ENCODE measurements around the gene SCLT1. TPM values are rescaled to one million over a fixed set of nuclear protein-coding genes. Genes with fewer than 3 reads are reported as not detected.

The SCLT1 gene
- total and polyA plus RNA-seq, 7 experiments from 2014 or later, result 5.9 to 36.4 (median 24.6) TPM

GRCh38 chr4:128978985-128979384 lies 114.4 kb downstream of the SCLT1 start:
- intact Hi-C loops (cut with micrococcal nuclease), result no loop called here
- Mint-ChIP-seq H3K27ac (no peak overlapping the region), H3K4me1 (no peaks in the 10 kb centered on the region), H3K27me3 (no peaks in the 10 kb centered on the region), H3K9me3 (no peaks in the 10 kb centered on the region), H3K4me3 (no peak overlapping the region), H3K36me3 (peaks cover 3 to 18% (median 8%) of the 10 kb centered on the region in 5 donors)
- Histone ChIP-seq H3K36me3 (ENCODE audit: control insufficient read depth in 2 of 3, insufficient read depth in 3 of 3, low read length in 3 of 3) (no peaks in the 10 kb centered on the region), H3K9me3 (ENCODE audit: control insufficient read depth in 2 of 3, low read length in 3 of 3) (no peaks in the 10 kb centered on the region), H3K4me1 (ENCODE audit: control insufficient read depth in 2 of 2, insufficient read depth in 2 of 2, low read length in 2 of 2) (no peaks in the 10 kb centered on the region), H3K4me3 (ENCODE audit: low read length) (no peak overlapping the region), H3K27ac (ENCODE audit: low read depth, low read length) (no peak overlapping the region), H3K27me3 (ENCODE audit: control insufficient read depth in 2 of 2, insufficient read depth in 2 of 2, low read length in 2 of 2) (no peaks in the 10 kb centered on the region)
- ChIA-PET CTCF (no interaction called here), POLR2A (no interaction called here)
- DNase-seq (no peak), ATAC-seq (no peak)

GRCh38 chr4:128974136-128974581 lies 119.2 kb downstream of the SCLT1 start:
- intact Hi-C loops (cut with micrococcal nuclease), result loop anchor here in 1 of 2 donors (5.0 kb wide), 1 partner anchor 118 kb away; the partner anchor contains the start of gene SCLT1
- no peaks in the 10 kb centered on the region for H3K4me1 Mint-ChIP-seq
- ChIA-PET CTCF (no interaction called here), POLR2A (no interaction called here)
- Histone ChIP-seq H3K27ac (ENCODE audit: low read depth, low read length) (no peak overlapping the region), H3K9me3 (ENCODE audit: control insufficient read depth in 2 of 3, low read length in 3 of 3) (no peaks in the 10 kb centered on the region), H3K4me1 (ENCODE audit: control insufficient read depth in 2 of 2, insufficient read depth in 2 of 2, low read length in 2 of 2) (no peaks in the 10 kb centered on the region), H3K27me3 (ENCODE audit: control insufficient read depth in 2 of 2, insufficient read depth in 2 of 2, low read length in 2 of 2) (no peaks in the 10 kb centered on the region), H3K4me3 (ENCODE audit: low read length) (no peak overlapping the region), H3K36me3 (ENCODE audit: control insufficient read depth in 2 of 3, insufficient read depth in 3 of 3, low read length in 3 of 3) (no peaks in the 10 kb centered on the region)
- no peak overlapping the region for H3K4me3 Mint-ChIP-seq
- no peaks in the 10 kb centered on the region for H3K27me3 Mint-ChIP-seq
- peaks cover 0 to 14% (median 10%) of the 10 kb centered on the region in 5 donors for H3K36me3 Mint-ChIP-seq
- no peaks in the 10 kb centered on the region for H3K9me3 Mint-ChIP-seq
- ATAC-seq, result no peak
- no peak for DNase-seq
- H3K27ac Mint-ChIP-seq, result peak overlapping the region in 2 of 9 donors; percentile 14 to 60

GRCh38 chr4:128973384-128973783 lies 120.0 kb downstream of the SCLT1 start:
- no peaks in the 10 kb centered on the region for H3K4me1 ChIP-seq (ENCODE audit: control insufficient read depth in 2 of 2, insufficient read depth in 2 of 2, low read length in 2 of 2)
- Mint-ChIP-seq H3K4me3 (no peak overlapping the region), H3K27ac (no peak overlapping the region), H3K36me3 (peaks cover 0 to 22% (median 17%) of the 10 kb centered on the region in 5 donors), H3K9me3 (no peaks in the 10 kb centered on the region), H3K27me3 (no peaks in the 10 kb centered on the region), H3K4me1 (no peaks in the 10 kb centered on the region)
- no peaks in the 10 kb centered on the region for H3K27me3 ChIP-seq (ENCODE audit: control insufficient read depth in 2 of 2, insufficient read depth in 2 of 2, low read length in 2 of 2)
- H3K9me3 ChIP-seq (ENCODE audit: control insufficient read depth in 2 of 3, low read length in 3 of 3), result no peaks in the 10 kb centered on the region
- no peak overlapping the region for H3K4me3 ChIP-seq (ENCODE audit: low read length)
- ATAC-seq (no peak), DNase-seq (no peak)
- ChIA-PET POLR2A (no interaction called here), CTCF (no interaction called here)
- intact Hi-C loops (cut with micrococcal nuclease), result loop anchor here in 1 of 2 donors (5.0 kb wide), 1 partner anchor 119 kb away; the partner anchor contains the start of gene SCLT1
- no peak overlapping the region for H3K27ac ChIP-seq (ENCODE audit: low read depth, low read length)
- no peaks in the 10 kb centered on the region for H3K36me3 ChIP-seq (ENCODE audit: control insufficient read depth in 2 of 3, insufficient read depth in 3 of 3, low read length in 3 of 3)

GRCh38 chr4:128961405-128961804 lies 131.9 kb downstream of the SCLT1 start:
- Histone ChIP-seq H3K27ac (ENCODE audit: low read depth, low read length) (no peak overlapping the region), H3K4me1 (ENCODE audit: control insufficient read depth in 2 of 2, insufficient read depth in 2 of 2, low read length in 2 of 2) (peaks cover 0 to 4% of the 10 kb centered on the region in 2 donors), H3K36me3 (ENCODE audit: control insufficient read depth in 2 of 3, insufficient read depth in 3 of 3, low read length in 3 of 3) (no peaks in the 10 kb centered on the region), H3K27me3 (ENCODE audit: control insufficient read depth in 2 of 2, insufficient read depth in 2 of 2, low read length in 2 of 2) (no peaks in the 10 kb centered on the region), H3K9me3 (ENCODE audit: control insufficient read depth in 2 of 3, low read length in 3 of 3) (no peaks in the 10 kb centered on the region), H3K4me3 (ENCODE audit: low read length) (no peak overlapping the region)
- Mint-ChIP-seq H3K27ac (no peak overlapping the region), H3K36me3 (peaks cover 0 to 33% (median 19%) of the 10 kb centered on the region in 5 donors), H3K9me3 (no peaks in the 10 kb centered on the region), H3K4me3 (no peak overlapping the region), H3K4me1 (peaks cover 6 to 32% (median 23%) of the 10 kb centered on the region in 7 donors), H3K27me3 (no peaks in the 10 kb centered on the region)
- CTCF ChIA-PET, result no interaction called here
- POLR2A ChIA-PET, result no interaction called here
- ATAC-seq (no peak), DNase-seq (peak in 3 of 9 donors; percentile 1 to 12 (median 7))
- intact Hi-C loops (cut with micrococcal nuclease), result no loop called here

- Histone ChIP-seq H3K4me3 (ENCODE audit: low read length) (no peak overlapping the region), H3K36me3 (ENCODE audit: control insufficient read depth in 2 of 3, insufficient read depth in 3 of 3, low read length in 3 of 3) (no peaks in the 10 kb centered on the region), H3K9me3 (ENCODE audit: control insufficient read depth in 2 of 3, low read length in 3 of 3) (no peaks in the 10 kb centered on the region), H3K27ac (ENCODE audit: low read depth, low read length) (no peak overlapping the region), H3K4me1 (ENCODE audit: control insufficient read depth in 2 of 2, insufficient read depth in 2 of 2, low read length in 2 of 2) (peaks cover 0 to 4% of the 10 kb centered on the region in 2 donors), H3K27me3 (ENCODE audit: control insufficient read depth in 2 of 2, insufficient read depth in 2 of 2, low read length in 2 of 2) (no peaks in the 10 kb centered on the region)
- Mint-ChIP-seq H3K36me3 (peaks cover 0 to 22% (median 14%) of the 10 kb centered on the region in 5 donors), H3K4me3 (peak overlapping the region in 1 of 10 donors; percentile 6), H3K4me1 (peaks cover 6 to 32% (median 22%) of the 10 kb centered on the region in 7 donors), H3K9me3 (no peaks in the 10 kb centered on the region), H3K27me3 (no peaks in the 10 kb centered on the region), H3K27ac (peak overlapping the region in 1 of 9 donors; percentile 23)
- ATAC-seq (peak; percentile 81), DNase-seq (peak in 5 of 9 donors; percentile 0 to 5 (median 3))
- ChIA-PET POLR2A (no interaction called here), CTCF (interaction anchor here (0.7 kb wide), 1 partner anchor 773 kb away, joined by 3 read pairs; no protein-coding TSS in a partner anchor)
- intact Hi-C loops (cut with micrococcal nuclease), result no loop called here
These were observed 135.1 kb downstream of the SCLT1 start for GRCh38 chr4:128958194-128958593.

- H3K27ac ChIP-seq (ENCODE audit: low read depth, low read length), result no peak overlapping the region
- H3K36me3 Mint-ChIP-seq, result peaks cover 0 to 24% (median 14%) of the 10 kb centered on the region in 5 donors
- H3K36me3 ChIP-seq (ENCODE audit: control insufficient read depth in 2 of 3, insufficient read depth in 3 of 3, low read length in 3 of 3), result no peaks in the 10 kb centered on the region
- no peak overlapping the region for H3K4me3 ChIP-seq (ENCODE audit: low read length)
- peaks cover 6 to 27% (median 18%) of the 10 kb centered on the region in 7 donors for H3K4me1 Mint-ChIP-seq
- no peaks in the 10 kb centered on the region for H3K27me3 ChIP-seq (ENCODE audit: control insufficient read depth in 2 of 2, insufficient read depth in 2 of 2, low read length in 2 of 2)
- intact Hi-C loops (cut with micrococcal nuclease), result no loop called here
- H3K9me3 Mint-ChIP-seq, result no peaks in the 10 kb centered on the region
- ChIA-PET CTCF (no interaction called here), POLR2A (no interaction called here)
- ATAC-seq (no peak), DNase-seq (no peak)
- no peaks in the 10 kb centered on the region for H3K9me3 ChIP-seq (ENCODE audit: control insufficient read depth in 2 of 3, low read length in 3 of 3)
- H3K4me3 Mint-ChIP-seq, result no peak overlapping the region
- peak overlapping the region in 1 of 9 donors; percentile 9 for H3K27ac Mint-ChIP-seq
- peaks cover 0 to 4% of the 10 kb centered on the region in 2 donors for H3K4me1 ChIP-seq (ENCODE audit: control insufficient read depth in 2 of 2, insufficient read depth in 2 of 2, low read length in 2 of 2)
- no peaks in the 10 kb centered on the region for H3K27me3 Mint-ChIP-seq
These were observed 135.9 kb downstream of the SCLT1 start for GRCh38 chr4:128957459-128957858.

- peaks cover 0 to 35% (median 24%) of the 10 kb centered on the region in 5 donors for H3K36me3 Mint-ChIP-seq
- no peak overlapping the region for H3K4me3 ChIP-seq (ENCODE audit: low read length)
- CTCF ChIA-PET, result no interaction called here
- no peak overlapping the region for H3K27ac ChIP-seq (ENCODE audit: low read depth, low read length)
- H3K9me3 ChIP-seq (ENCODE audit: control insufficient read depth in 2 of 3, low read length in 3 of 3), result no peaks in the 10 kb centered on the region
- POLR2A ChIA-PET, result no interaction called here
- no peaks in the 10 kb centered on the region for H3K36me3 ChIP-seq (ENCODE audit: control insufficient read depth in 2 of 3, insufficient read depth in 3 of 3, low read length in 3 of 3)
- intact Hi-C loops (cut with micrococcal nuclease), result no loop called here
- H3K4me3 Mint-ChIP-seq, result no peak overlapping the region
- peaks cover 0 to 14% (median 6%) of the 10 kb centered on the region in 7 donors for H3K4me1 Mint-ChIP-seq
- DNase-seq (no peak), ATAC-seq (no peak)
- H3K27me3 Mint-ChIP-seq, result no peaks in the 10 kb centered on the region
- no peaks in the 10 kb centered on the region for H3K9me3 Mint-ChIP-seq
- no peaks in the 10 kb centered on the region for H3K4me1 ChIP-seq (ENCODE audit: control insufficient read depth in 2 of 2, insufficient read depth in 2 of 2, low read length in 2 of 2)
- H3K27me3 ChIP-seq (ENCODE audit: control insufficient read depth in 2 of 2, insufficient read depth in 2 of 2, low read length in 2 of 2), result no peaks in the 10 kb centered on the region
- H3K27ac Mint-ChIP-seq, result no peak overlapping the region
These were observed 137.6 kb downstream of the SCLT1 start for GRCh38 chr4:128955751-128956150.
